UCSD-AML1 (cell line): ENCODE data around the gene NOLC1.
A peak's percentile ranks its signal among the peaks of the same experiment; 100 is the strongest.

Source experiments
- DNase-seq: peaks from one replicate; lab custom pipeline; 2025; ENCODE audit not compliant: unreplicated experiment; lab: John Stamatoyannopoulos, UW

Gene NOLC1

DNA sequence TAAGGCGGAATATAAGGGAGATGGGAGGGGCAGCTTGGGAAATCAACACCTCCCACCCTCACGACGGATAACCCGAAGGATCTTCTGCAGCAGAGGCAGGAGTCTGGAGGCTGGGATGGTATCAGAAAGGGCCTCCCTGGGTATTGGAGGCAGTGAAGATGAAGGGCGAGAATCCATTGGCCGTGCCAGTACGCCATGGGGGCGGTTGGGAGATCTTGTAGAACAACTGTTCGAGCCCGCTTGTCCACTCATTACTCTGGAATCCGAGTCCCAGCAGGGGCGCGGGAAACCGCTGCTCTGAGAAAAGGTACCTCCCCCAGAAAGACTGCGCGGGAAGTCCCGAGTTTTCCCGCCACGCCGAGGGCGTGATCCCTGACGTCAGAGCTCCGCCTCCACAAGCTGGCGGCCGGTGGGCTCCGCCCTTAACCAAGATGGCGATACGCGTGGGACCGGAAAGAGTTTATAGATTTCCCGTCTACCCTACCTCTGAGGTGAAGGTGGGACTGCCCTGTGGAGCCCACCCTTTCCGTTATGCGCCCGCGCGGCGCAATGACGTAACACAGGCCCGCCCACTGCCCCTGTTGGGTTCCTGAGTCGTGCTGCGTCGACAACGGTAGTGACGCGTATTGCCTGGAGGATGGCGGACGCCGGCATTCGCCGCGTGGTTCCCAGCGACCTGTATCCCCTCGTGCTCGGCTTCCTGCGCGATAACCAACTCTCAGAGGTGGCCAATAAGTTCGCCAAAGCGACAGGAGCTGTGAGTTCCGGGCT is at the start of gene NOLC1:
NOLC1 (plus strand) TSS at position 616 of the 771 bp plus-strand sequence; CDS start at position 638, 22 bp downstream.
- peak; percentile 99 for DNase-seq

- DNase-seq: no peak
Observed at GRCh38 chr10:102102421-102102820, 49.8 kb upstream of the NOLC1 start.

DNA sequence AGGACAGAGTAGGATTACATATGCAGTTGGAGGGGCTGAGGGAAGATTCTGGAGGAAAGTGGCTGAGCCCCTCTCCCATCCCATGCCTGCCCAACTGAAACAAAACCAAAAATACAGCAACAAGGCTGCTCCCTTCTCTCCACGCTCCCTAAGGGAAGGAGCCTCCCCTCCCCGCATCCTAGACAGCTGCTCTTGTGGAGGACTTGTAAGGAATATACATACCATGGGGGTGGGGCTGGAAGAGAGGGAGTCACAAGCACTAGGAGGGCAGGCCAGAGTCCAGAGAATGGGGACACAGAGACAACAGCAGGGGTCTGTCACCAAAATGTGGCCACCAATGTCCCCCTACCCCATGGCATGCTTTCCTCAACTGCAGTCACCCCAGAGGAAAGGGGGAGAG is 45.2 kb upstream of the NOLC1 start:
- DNase-seq: no peak

DNA sequence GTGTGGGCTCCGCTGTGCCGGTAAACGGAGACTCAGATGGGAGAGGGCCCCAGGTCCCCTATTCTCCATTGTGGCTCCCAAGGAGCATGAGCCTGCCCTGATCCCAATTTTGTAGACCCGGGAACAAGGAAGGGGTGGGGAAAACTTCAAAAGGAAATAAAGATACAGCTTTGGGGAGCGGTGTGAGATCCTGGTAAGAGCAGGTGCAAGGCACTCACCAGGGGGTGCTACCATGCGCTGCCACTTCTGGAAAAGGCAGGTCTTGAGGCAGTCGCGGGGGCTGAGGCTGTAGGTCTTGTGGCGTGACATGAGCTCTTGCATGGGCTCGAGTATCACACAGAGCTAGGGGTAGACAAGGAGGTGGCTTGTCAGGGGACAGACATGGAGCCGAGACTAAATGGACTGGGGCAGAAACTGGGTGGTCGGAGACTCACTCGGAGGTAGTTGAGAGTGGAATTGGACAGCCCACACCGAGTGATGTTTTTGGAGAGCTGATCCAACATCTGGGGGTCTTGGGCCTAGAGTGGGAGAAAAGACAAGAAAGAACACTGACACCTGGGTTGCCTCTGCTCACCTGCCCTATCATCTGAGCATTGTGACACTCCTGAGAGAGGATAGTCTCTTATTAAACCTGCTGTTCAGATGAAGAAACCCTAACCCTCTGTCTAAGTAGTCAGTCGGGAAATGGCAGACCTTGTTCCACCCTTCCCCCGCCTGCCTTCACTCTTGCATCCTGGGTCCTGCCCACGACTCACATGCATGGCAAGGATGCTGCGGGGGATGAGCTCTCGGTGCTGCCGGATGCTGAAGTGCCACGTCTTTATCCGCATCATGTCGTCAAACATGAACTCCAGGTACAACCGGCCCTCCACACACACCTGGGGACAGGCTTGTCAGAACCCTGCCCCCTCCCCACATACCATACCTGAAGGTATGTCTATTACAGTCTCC is 42.7 kb upstream of the NOLC1 start:
- no peak for DNase-seq

DNA sequence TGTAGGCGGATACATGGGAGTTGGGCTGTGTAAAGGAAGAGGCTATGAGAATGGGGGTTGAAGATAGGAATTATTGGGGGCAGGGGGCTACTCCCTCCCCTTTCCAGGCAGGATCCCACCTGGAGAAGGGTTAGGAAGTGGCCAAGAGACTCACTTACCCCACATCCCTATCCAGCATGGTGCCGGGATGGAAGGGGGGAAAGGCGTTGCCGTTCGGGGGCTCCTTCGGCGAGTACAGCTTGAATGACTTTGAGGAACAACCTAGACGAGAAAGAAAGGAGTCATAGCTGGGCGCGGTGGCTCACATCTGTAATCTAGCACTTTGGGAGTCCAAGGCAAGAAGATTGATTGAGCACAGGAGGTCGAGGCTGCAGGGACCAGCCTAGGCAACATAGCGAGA is 40.9 kb upstream of the NOLC1 start:
- no peak for DNase-seq

GRCh38 chr10:102112210-102112817 is 39.9 kb upstream of the NOLC1 start:
- DNase-seq: no peak

DNA sequence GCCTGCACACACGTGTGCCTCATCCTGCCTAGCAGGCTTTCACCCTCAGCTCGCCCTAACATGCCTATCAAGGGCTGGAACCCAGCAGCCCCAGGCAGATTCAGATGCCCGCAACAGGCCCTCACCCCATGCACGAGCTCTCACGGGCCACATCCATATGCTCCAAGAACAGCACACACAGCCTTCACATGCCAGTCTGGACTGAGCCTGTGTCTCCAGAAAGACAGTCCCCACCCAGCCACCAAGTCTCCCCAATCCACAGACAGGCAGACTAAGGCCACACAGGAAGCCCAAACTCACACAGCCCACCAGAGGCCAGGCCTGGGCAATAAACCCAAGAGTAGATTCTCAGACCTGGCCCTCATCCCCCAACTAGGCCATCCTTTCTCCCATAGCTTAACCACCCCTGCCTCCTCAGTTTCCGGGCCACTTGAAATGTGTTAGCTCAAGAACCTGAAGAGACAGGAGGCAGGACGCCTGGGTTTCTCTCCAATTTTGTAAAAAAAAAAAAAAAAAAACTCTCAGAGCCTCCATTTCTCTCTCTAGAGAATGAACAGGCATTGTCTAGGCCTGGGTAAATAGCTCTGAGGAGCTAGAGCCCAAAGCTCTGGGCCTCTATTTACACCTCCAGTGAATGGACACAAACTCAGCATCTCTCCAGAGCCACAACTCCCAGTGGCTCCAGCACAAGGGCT is 38.8 kb upstream of the NOLC1 start:
- DNase-seq: no peak

DNA sequence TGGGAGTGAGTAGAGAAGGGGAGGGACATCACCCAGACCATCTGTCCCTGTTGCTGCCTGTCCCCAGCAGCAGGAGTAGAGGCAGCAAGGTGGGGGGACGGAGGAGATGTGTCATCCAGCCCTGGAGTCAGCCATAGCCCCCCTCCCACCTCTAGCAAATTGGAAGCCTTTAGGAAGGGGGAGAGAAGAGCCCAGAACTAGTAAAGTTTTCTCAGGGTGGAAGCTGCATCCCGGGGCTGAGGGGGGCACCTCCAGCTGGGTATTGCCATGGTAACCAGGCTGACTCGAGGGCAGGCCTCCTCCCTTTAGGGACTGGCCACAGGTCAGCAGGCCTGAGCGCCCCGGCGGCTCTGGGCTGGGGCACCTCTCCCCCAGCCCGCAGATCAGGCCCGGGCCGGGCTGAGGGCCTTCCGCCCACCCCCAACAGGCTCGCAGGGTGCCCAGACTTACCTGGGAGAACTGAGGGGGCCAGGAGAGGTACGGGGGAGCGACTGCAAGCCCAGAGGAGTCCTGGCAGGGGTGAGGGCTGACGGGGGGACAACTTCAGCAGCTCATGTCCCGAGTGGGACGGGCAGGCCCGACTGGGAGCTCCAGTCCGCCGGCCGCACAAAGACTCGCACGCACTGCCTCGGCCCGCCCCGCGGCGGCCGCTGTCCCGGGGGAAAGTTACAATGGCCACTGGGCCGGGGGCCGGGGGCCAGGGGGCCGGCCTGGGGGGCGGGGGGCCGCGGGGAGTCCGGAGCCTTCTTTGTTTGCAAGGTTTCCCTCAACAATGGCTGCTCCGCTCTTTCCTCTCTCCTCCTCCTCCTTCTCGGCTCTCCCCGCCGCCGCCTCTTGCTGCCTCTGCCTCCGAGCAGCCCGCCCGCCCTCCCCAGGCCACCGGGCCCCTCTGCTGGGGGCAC is 38.0 kb upstream of the NOLC1 start:
- no peak for DNase-seq

DNA sequence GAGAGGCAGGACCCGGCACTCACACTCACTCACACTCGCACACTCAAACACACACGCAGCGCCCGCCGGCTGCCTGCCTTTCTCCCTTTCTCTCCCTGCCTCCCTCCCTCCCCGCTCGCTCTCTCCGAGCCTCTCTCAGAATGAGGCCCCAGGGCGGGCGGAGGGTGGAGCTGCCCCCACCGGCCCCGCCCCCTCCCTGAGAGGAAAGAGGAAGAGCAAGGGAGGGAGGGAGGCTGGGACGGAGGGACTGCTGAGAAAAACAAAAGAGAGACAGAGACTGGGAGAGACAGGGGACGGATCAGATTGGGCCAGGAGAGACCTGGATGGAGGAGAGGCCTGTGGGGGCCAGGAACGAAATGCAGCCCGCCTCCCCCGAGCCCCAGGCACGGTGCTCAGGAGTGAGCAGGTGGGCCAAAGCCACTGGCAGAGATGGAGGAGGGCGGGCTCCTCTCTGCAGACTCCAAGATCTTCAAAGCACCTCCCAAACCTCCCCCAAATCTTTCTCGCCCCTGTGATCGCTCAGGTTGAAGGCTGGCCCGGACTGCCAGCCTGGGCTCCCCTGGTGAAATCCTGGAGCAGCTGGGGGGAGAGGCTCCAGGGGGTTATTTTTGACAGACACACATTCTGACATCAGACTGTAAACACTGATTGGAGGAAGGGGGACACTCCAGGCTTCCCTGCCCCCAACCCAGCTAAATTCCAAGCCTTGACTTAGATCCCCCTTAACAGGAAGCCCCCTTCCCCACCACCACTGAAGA is 37.1 kb upstream of the NOLC1 start:
- peak; percentile 89 for DNase-seq

DNA sequence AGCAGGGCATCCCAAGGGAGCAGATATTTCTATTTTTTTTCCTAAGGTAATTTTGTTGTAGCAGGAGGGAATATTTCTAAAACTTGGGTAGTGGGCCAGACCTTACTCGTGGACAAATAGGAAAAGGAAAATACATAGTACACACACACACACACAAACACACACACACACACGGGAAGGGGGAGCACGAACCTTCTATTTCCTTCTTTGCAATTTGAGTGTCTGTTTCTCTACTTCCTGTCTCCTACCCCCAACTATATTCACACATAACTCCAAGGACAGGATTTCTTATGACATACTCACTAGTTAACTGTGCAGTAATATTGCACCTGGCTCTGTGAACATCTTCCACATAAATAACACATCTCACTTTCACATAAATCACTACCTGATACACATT is 36.4 kb upstream of the NOLC1 start:
- DNase-seq: no peak

- DNase-seq: no peak
Observed at GRCh38 chr10:102116656-102117055, 35.5 kb upstream of the NOLC1 start.

GRCh38 chr10:102117391-102118159 is 34.6 kb upstream of the NOLC1 start:
- DNase-seq: peak; percentile 79

DNA sequence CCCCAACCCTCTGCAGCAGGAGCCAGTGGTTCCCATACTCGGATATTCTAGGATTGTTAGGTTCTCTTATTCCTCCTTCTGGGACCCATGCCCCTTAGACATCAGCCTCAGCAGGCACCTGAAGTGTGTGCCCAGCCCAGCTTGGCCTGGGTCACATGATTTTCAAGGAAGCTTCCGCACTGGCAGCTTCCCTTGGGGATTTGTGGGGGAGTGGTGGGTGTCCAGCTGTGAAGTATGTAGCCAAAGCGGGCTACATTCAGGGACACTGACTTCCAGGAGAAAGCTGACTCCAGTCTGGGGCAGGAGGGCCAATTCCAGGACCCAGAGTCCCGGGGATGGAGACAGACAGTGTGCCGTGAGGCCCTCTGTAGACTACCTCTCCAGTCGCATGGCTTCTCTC is 33.3 kb upstream of the NOLC1 start:
- DNase-seq: peak; percentile 58

DNA sequence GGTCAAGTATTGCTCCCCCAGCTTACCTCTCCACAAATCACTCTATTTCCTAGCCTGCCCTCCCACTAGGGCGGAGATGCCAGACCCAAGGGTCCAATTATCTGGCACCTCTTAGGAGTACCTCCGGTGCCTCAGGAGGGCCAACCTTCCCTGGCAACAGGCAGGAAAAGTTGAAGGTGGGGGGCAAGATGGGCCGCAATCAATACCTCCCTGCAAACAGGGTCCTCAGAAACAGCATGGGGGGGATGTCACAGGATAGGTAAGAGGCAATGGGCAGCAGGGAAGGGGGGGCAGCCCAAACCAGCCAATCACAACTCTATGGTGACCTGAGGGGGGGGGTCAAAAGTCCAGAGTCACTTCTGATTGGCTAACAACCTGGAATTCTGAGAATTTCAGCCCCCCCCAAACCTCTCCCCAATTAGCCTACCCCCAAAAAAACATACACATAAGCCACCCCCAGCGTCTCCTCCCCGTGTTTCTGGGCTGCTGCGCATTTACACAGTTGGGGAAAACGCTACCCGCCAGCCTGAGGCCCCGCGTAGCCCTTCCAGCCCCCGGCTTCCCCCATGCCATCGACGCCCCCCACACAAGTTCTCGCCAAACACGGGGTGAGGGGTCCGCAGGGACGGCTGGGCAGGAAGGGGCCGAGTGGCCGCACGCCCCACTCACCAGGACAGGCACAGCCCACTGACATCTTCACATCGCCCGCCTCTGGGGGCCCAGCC is 32.6 kb upstream of the NOLC1 start:
- DNase-seq: peak; percentile 68

DNA sequence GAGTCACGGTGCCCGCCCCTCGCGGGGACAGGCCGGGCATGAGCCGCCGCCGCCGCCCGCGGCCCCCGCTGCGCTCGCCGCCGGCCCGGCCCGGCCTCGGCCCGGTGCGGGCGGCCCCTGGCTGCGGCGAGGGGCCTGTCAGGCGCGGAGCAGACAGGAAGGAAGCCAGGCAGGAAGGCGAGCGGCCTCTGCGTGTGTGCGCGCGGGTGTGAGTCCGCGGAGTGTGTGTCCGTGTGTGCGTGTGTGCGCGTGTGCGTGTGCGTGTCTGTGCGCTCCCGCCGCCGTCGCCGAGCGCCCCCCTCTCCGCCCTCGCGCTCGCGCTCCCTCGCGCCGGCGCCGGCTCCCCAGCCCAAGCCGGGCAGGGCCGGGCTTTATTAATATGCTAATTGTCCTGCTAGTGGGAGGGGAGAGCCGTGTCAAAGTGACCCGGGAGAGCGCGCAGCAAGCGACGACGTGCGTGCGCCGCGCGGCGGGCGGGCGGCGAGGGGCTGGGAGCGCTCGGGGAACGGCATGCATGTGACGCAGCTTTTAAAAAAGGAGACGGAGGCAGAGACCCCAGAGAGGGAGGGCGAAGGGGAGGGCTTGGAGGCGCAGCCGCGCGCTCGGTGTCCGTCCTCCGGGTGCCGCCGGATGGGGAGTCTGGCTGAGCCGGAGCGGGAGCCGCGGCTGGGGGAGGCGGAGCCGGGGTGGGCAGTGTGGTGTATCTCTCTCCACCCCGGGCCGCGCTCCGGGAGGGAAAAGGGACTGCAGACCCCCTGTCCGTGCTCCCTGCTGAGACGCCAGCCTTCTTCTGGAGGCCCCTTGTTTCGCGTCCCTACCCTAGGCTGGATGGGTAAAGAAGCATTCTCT is 31.8 kb upstream of the NOLC1 start, which contains the start of gene LDB1:
LDB1 (minus strand) TSS at position 227 of the 849 bp plus-strand sequence. CDS start 258 bp downstream, outside the sequence.
- peak; percentile 83 for DNase-seq

DNA sequence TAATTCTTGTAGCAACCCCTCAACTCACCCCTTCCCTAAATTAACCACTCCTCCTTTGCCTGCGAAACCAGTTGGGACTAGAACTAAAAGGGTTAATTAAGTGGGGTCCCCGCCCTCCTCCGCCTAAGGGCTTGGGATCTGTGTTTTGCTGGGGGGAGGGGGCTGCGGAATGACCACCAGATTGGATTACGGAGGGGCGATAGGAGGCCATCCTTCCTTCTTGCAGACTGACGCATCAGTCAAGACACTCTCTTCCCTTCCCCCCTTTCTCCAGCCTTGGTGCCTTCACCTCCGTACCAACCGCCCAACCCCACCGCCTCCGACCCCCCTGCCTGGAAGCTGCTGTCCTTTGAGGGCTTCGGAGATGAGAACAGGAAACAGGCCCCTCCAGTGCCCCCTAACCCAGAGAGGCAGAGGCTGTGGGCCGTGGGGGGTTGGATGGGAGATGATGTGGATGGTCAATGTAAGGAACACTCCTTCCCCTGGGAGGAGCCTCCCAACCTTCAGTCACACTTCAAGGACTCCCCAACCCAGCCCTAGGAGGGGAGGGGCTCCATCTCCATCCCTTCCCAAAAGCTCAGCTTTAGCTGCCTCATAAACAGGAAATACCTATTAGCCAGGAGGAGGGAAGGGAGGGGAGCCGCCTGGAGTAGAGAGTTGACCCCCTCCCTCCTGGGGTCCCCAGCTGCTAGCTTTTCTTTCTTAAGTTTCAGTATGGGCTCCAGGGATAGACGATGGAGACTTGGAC is 31.0 kb upstream of the NOLC1 start:
- DNase-seq: peak; percentile 55
